ENCODE data around the gene GLIPR1.

The GLIPR1 gene

GRCh38 chr12:75507086-75507485, 26.5 kb downstream of the GLIPR1 start:
- Histone ChIP-seq H3F3A (ENCODE audit: insufficient read depth, low read length) (no peaks in the 10 kb centered on the region), H2AFZ (ENCODE audit: low read length) (no peak overlapping the region), H3K9me2 (ENCODE audit: low read depth, low read length) (no peaks in the 10 kb centered on the region), H3K36me3 (ENCODE audit: insufficient read depth, low read length) (peaks cover 56% of the 10 kb centered on the region), H3K79me2 (ENCODE audit: insufficient read depth, low read length) (peaks cover 42% of the 10 kb centered on the region), H3K4me2 (ENCODE audit: low read length) (no peak overlapping the region), H4K20me1 (ENCODE audit: insufficient read depth, low read length) (no peaks in the 10 kb centered on the region), H3K9ac (ENCODE audit: low read length) (no peak overlapping the region), H3K27ac (ENCODE audit: low read depth, low read length, poor library complexity, severe bottlenecking) (no peak overlapping the region), H3K27me3 (ENCODE audit: insufficient read depth, low read length) (no peaks in the 10 kb centered on the region), H3K4me3 (ENCODE audit: low read depth, low read length, poor library complexity, severe bottlenecking) (no peak overlapping the region), H3K4me1 (ENCODE audit: insufficient read depth, low read length, severe bottlenecking) (peaks cover 23% of the 10 kb centered on the region), H3K9me3 (ENCODE audit: low read length) (no peaks in the 10 kb centered on the region)
- TF ChIP-seq CTCF (IDR thresholded peaks at IDR 0.05; ENCODE audit: low read length) (no peak), EZH2 (IDR thresholded peaks at IDR 0.05; ENCODE audit: borderline replicate concordance, low read length) (no peak)

GRCh38 chr12:75508159-75508558, 27.6 kb downstream of the GLIPR1 start:
- Histone ChIP-seq H3K9me3 (ENCODE audit: low read length) (no peaks in the 10 kb centered on the region), H3K9ac (ENCODE audit: low read length) (no peak overlapping the region), H4K20me1 (ENCODE audit: insufficient read depth, low read length) (no peaks in the 10 kb centered on the region), H3K27ac (ENCODE audit: low read depth, low read length, poor library complexity, severe bottlenecking) (no peak overlapping the region), H3K9me2 (ENCODE audit: low read depth, low read length) (no peaks in the 10 kb centered on the region), H3F3A (ENCODE audit: insufficient read depth, low read length) (no peaks in the 10 kb centered on the region), H3K27me3 (ENCODE audit: insufficient read depth, low read length) (no peaks in the 10 kb centered on the region), H3K36me3 (ENCODE audit: insufficient read depth, low read length) (peaks cover 45% of the 10 kb centered on the region), H3K4me1 (ENCODE audit: insufficient read depth, low read length, severe bottlenecking) (peaks cover 24% of the 10 kb centered on the region), H3K4me3 (ENCODE audit: low read depth, low read length, poor library complexity, severe bottlenecking) (no peak overlapping the region), H3K4me2 (ENCODE audit: low read length) (no peak overlapping the region), H2AFZ (ENCODE audit: low read length) (no peak overlapping the region), H3K79me2 (ENCODE audit: insufficient read depth, low read length) (peaks cover 42% of the 10 kb centered on the region)
- TF ChIP-seq CTCF (IDR thresholded peaks at IDR 0.05; ENCODE audit: low read length) (no peak), EZH2 (IDR thresholded peaks at IDR 0.05; ENCODE audit: borderline replicate concordance, low read length) (no peak)

GRCh38 chr12:75509621-75510020, 29.1 kb downstream of the GLIPR1 start:
- H3K9me2 ChIP-seq (ENCODE audit: low read depth, low read length) = no peaks in the 10 kb centered on the region
- H3K9ac ChIP-seq (ENCODE audit: low read length) = no peak overlapping the region; the same call in 1 of the 2 replicates
- H3K4me2 ChIP-seq (ENCODE audit: low read length) = peak overlapping the region; percentile 84
- no peaks in the 10 kb centered on the region for H3K27me3 ChIP-seq (ENCODE audit: insufficient read depth, low read length)
- H3K79me2 ChIP-seq (ENCODE audit: insufficient read depth, low read length) = peaks cover 42% of the 10 kb centered on the region
- TF ChIP-seq EZH2 (IDR thresholded peaks at IDR 0.05; ENCODE audit: borderline replicate concordance, low read length) = no peak
- no peak for TF ChIP-seq CTCF (IDR thresholded peaks at IDR 0.05; ENCODE audit: low read length)
- peak overlapping the region; percentile 86 for H3K4me3 ChIP-seq (ENCODE audit: low read depth, low read length, poor library complexity, severe bottlenecking)
- H2AFZ ChIP-seq (ENCODE audit: low read length) = no peak overlapping the region
- no peaks in the 10 kb centered on the region for H3K9me3 ChIP-seq (ENCODE audit: low read length)
- H3K27ac ChIP-seq (ENCODE audit: low read depth, low read length, poor library complexity, severe bottlenecking) = no peak overlapping the region
- H4K20me1 ChIP-seq (ENCODE audit: insufficient read depth, low read length) = no peaks in the 10 kb centered on the region
- peaks cover 30% of the 10 kb centered on the region; the same call in 1 of the 2 replicates for H3K36me3 ChIP-seq (ENCODE audit: insufficient read depth, low read length)
- peaks cover 24% of the 10 kb centered on the region for H3K4me1 ChIP-seq (ENCODE audit: insufficient read depth, low read length, severe bottlenecking)
- no peaks in the 10 kb centered on the region for H3F3A ChIP-seq (ENCODE audit: insufficient read depth, low read length)
